Tibial nerve (tissue), 3 donors: ENCODE results near the gene CD63.

Experiments used
- POLR2A ChIP-seq, 2 donors: fragments of 450-650 bp; IDR thresholded peaks; one replicate each; pipeline ENCODE4 v1.6.1; 2017; ENCODE audit warnings: antibody characterized with exemption in 2 of 2, mild to moderate bottlenecking in 2 of 2, moderate library complexity in 2 of 2
- TF ChIP-seq, protein P1 (sequence below), 5 experiments: fragments of 200-600 bp in 3 of 5; fragments of 450-650 bp in 2 of 5; sonication (generic) in 3 of 5; IDR thresholded peaks; one replicate each; pipeline ENCODE4 v1.5.1; 2016 to 2019; ENCODE audit warnings: antibody characterized with exemption in 5 of 5, mild to moderate bottlenecking in 3 of 5, moderate library complexity in 2 of 5

DNA sequence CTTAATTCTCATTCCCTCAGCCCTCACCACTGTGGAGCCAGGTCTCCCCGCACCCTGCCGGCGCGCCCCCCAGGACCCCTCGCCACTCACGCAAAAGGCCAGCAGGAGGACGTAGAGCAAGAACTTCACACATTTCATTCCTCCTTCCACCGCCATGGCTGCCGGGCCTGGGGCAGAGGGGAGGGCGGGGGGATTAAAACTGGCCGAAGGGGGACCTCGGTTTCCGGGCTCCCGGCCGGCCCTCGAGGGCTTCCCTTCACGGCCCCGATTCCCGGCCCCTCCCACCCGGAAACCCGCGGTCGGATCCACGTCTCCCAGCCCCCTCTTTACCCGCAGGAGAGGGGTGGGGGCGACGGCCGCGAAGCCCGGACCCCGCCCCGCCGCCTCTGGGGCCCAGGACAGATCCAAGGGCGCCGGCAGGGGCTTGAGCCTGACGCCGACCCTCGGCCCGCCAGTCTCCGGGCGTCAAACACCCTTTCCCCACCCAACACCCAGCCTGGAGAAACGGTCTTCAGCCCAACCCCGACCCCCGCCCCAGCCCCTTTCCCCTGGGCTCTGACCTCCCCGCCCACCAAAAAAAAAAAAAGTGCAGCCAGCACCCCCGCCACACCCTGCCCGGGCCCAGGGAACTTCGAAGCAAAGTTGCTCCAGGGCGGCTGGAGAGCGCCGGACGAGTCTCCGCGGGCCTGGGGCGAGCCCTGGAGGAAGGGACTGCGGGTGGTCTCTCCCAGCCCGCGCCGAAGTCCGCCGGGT is 447 bp downstream of the CD63 start:
- no peak for TF ChIP-seq POLR2A (IDR thresholded peaks at IDR 0.05)
- TF ChIP-seq, protein P1, sequence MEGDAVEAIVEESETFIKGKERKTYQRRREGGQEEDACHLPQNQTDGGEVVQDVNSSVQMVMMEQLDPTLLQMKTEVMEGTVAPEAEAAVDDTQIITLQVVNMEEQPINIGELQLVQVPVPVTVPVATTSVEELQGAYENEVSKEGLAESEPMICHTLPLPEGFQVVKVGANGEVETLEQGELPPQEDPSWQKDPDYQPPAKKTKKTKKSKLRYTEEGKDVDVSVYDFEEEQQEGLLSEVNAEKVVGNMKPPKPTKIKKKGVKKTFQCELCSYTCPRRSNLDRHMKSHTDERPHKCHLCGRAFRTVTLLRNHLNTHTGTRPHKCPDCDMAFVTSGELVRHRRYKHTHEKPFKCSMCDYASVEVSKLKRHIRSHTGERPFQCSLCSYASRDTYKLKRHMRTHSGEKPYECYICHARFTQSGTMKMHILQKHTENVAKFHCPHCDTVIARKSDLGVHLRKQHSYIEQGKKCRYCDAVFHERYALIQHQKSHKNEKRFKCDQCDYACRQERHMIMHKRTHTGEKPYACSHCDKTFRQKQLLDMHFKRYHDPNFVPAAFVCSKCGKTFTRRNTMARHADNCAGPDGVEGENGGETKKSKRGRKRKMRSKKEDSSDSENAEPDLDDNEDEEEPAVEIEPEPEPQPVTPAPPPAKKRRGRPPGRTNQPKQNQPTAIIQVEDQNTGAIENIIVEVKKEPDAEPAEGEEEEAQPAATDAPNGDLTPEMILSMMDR (IDR thresholded peaks at IDR 0.05), result peak in 1 of 5 experiments; percentile 28
